Measurements from ENCODE around the gene UBL7.

- TF ChIP-seq POU2F2 (IDR thresholded peaks at IDR 0.05; ENCODE audit: low read depth, low read length): no peak
- no peak; the same call in 1 of the 2 replicates for TF ChIP-seq POLR2AphosphoS5 (IDR thresholded peaks at IDR 0.05; ENCODE audit: low read depth, low read length)
- TF ChIP-seq POLR2A (IDR thresholded peaks at IDR 0.05; ENCODE audit: low read depth, low read length): no peak
- TF ChIP-seq TAF1 (IDR thresholded peaks at IDR 0.05; ENCODE audit: low read depth, low read length): no peak; the same call in 1 of the 2 replicates
- TF ChIP-seq PAX5 (IDR thresholded peaks at IDR 0.05; ENCODE audit: insufficient read depth, low read length, severe bottlenecking): no peak
- no peak for TF ChIP-seq SPI1 (IDR thresholded peaks at IDR 0.05; ENCODE audit: low read depth, low read length)
These were observed 60.6 kb downstream of the UBL7 start for GRCh38 chr15:74400313-74400860.
